Peyer's patch (tissue), 4 donors: ENCODE data around the gene ZNF526.

Experiments used
- CTCF ChIP-seq, 6 experiments: fragments of 450-650 bp in 4 of 6; fragments of 200-600 bp in 2 of 6; sonication (generic) in 1 of 6; IDR thresholded peaks; one replicate each; pipeline ENCODE4 v1.5.1; 2017 to 2019; ENCODE audit warnings: antibody characterized with exemption in 6 of 6, mild to moderate bottlenecking in 3 of 6, moderate library complexity in 1 of 6
- POLR2A ChIP-seq, 2 donors: fragments of 450-650 bp; IDR thresholded peaks; one replicate each; pipeline ENCODE4 v1.5.1; 2017; ENCODE audit warnings: antibody characterized with exemption in 2 of 2, mild to moderate bottlenecking in 2 of 2, moderate library complexity in 2 of 2

DNA sequence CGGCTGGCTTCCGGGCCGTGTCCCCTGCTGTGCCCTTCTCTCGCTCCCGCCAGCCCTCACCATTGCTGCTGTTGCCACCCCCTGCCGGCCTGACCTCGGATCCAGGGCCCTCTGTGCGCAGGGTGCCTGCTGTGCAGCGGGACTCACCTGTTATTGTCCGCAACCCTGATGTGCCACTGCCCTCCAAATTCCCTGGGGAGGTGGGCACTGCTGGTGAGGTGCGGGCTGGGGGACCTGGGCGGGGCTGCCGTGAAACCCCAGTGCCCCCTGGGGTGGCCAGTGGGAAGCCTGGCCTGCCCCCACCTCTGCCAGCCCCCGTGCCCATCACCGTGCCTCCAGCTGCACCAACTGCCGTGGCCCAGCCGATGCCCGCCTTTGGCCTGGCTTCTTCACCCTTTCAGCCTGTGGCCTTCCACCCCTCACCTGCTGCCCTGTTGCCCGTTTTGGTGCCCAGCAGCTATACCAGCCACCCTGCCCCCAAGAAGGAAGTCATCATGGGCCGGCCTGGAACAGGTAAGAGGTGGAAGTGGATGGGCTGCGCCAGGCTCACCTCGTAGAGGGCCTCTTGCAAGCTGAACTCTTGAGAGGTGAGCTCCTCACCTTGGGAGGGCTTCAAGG is 54.1 kb downstream of the ZNF526 start:
- TF ChIP-seq POLR2A (IDR thresholded peaks at IDR 0.05) = no peak
- no peak for TF ChIP-seq CTCF (IDR thresholded peaks at IDR 0.05)
